HG03575 (cell line): ENCODE results near the gene CNTNAP4.

Source experiments
- ATAC-seq: cut with Tn5 transposase; IDR thresholded peaks from one replicate; pipeline ENCODE4 v1.9.1; 2021; ENCODE audit not compliant: unreplicated experiment, insufficient number of reproducible peaks, low FRiP score; ENCODE audit errors: extremely low read depth

Gene CNTNAP4

GRCh38 chr16:76276745-76277438 is at the start of gene CNTNAP4:
Gene CNTNAP4, plus strand, starts transcription at chr16:76277401. Its CDS starts 262 bp downstream, at chr16:76277663.
- ATAC-seq, result no peak

GRCh38 chr16:76228546-76229146 is 48.6 kb upstream of the CNTNAP4 start:
- ATAC-seq, result no peak

- no peak for ATAC-seq
Measured at GRCh38 chr16:76232704-76233103, 44.5 kb upstream of the CNTNAP4 start.

- no peak for ATAC-seq
Measured at GRCh38 chr16:76235025-76235424, 42.2 kb upstream of the CNTNAP4 start.

GRCh38 chr16:76235426-76235825 is 41.8 kb upstream of the CNTNAP4 start:
- no peak for ATAC-seq

- no peak for ATAC-seq
Measured at GRCh38 chr16:76237471-76237870, 39.7 kb upstream of the CNTNAP4 start.

GRCh38 chr16:76241755-76242154 is 35.4 kb upstream of the CNTNAP4 start:
- ATAC-seq, result no peak

GRCh38 chr16:76243620-76244019 is 33.6 kb upstream of the CNTNAP4 start:
- no peak for ATAC-seq

- ATAC-seq, result no peak
Measured at GRCh38 chr16:76246587-76246986, 30.6 kb upstream of the CNTNAP4 start.

- ATAC-seq, result no peak
Measured at GRCh38 chr16:76265434-76266045, 11.7 kb upstream of the CNTNAP4 start.

GRCh38 chr16:76268824-76269223 is 8.4 kb upstream of the CNTNAP4 start:
- no peak for ATAC-seq

GRCh38 chr16:76277460-76278030 is 344 bp downstream of the CNTNAP4 start:
- no peak for ATAC-seq

- ATAC-seq, result no peak
Measured at GRCh38 chr16:76278086-76278485, 885 bp downstream of the CNTNAP4 start.

- ATAC-seq, result no peak
Measured at GRCh38 chr16:76278980-76279379, 1.8 kb downstream of the CNTNAP4 start.

- ATAC-seq, result no peak
Measured at GRCh38 chr16:76280421-76281215, 3.4 kb downstream of the CNTNAP4 start.

GRCh38 chr16:76287466-76287865 is 10.3 kb downstream of the CNTNAP4 start:
- ATAC-seq, result no peak

GRCh38 chr16:76292218-76292617 is 15.0 kb downstream of the CNTNAP4 start:
- ATAC-seq, result no peak

- no peak for ATAC-seq
Measured at GRCh38 chr16:76293980-76294379, 16.8 kb downstream of the CNTNAP4 start.
